ENCODE results near the gene PIWIL4.
"Not testable (repeated sequence)": the region's sequence is repeated elsewhere in the genome, so short reads cannot be mapped to it uniquely, and the experiment has no call there.

Gene PIWIL4

DNA sequence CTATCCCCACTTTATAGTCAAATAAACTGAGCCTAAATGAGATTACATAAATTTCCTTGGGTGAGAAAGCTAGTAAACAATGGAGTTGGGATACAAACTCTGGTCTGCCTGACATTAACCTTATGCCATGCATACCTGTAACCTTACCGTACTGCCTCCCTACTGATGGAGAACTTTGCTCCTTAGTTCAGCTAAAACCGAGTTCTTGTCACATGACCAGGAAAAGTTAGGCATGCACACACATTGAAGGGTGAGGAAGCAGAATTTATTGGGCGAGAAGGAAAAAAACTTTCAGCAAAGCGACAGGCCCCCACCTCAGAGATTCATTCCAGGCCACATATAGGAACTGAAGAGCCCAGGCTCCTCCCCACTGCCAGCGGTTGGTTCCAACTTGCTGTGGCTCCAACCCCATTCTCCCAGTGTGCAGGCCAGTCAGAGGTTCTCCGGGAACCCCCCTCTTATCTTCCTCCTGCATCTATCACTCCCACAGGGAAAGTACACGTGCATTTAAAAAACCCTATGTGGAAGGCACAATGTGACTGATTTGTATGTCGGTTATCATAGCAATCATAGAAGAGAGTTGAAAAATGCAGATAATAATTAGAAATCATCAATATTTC, 3.2 kb upstream of the PIWIL4 start:
- Histone ChIP-seq H3K27ac (ENCODE audit: low read length) (no peak overlapping the region), H3K4me1 (ENCODE audit: control insufficient read depth, insufficient read depth, low read length) (no peaks in the 10 kb centered on the region), H3K9me3 (ENCODE audit: control insufficient read depth in 2 of 2, low read length in 2 of 2) (no peaks in the 10 kb centered on the region), H3K27me3 (ENCODE audit: control insufficient read depth in 1 of 2, insufficient read depth in 2 of 2, low read length in 2 of 2) (no peaks in the 10 kb centered on the region), H3K9ac (ENCODE audit: low read length in 2 of 2) (no peak overlapping the region), H3K4me3 (ENCODE audit: low read length in 2 of 2) (no peak overlapping the region), H3K36me3 (ENCODE audit: control insufficient read depth in 2 of 2, insufficient read depth in 2 of 2, low read length in 2 of 2) (peaks cover 0 to 2% of the 10 kb centered on the region in 2 donors)

DNA sequence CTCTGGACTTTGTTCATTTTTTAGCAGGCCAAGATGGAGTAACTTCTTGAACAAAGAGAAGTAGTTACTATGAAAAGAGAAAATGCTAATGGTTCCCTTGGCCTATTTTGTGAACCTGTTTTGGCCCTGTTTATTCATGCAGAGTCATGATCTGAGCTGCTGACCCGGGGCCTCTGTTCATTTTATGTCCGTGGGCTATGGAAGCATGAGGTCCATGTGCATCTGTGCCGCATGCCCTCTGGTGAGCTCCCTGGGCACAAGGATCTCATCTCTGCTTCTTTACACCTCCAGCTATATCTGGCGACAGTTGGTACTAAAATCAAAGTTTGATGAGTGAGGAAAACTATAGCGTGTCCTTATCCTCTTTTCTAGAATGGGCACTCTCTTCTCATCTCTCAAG, 1.0 kb downstream of the PIWIL4 start:
- Histone ChIP-seq H3K4me3 (ENCODE audit: low read length in 2 of 2) (no peak overlapping the region), H3K27me3 (ENCODE audit: control insufficient read depth in 1 of 2, insufficient read depth in 2 of 2, low read length in 2 of 2) (no peaks in the 10 kb centered on the region), H3K9ac (ENCODE audit: low read length in 2 of 2) (no peak overlapping the region), H3K4me1 (ENCODE audit: control insufficient read depth, insufficient read depth, low read length) (no peaks in the 10 kb centered on the region), H3K27ac (ENCODE audit: low read length) (no peak overlapping the region), H3K9me3 (ENCODE audit: control insufficient read depth in 2 of 2, low read length in 2 of 2) (no peaks in the 10 kb centered on the region), H3K36me3 (ENCODE audit: control insufficient read depth in 2 of 2, insufficient read depth in 2 of 2, low read length in 2 of 2) (peaks cover 0 to 2% of the 10 kb centered on the region in 2 donors)

DNA sequence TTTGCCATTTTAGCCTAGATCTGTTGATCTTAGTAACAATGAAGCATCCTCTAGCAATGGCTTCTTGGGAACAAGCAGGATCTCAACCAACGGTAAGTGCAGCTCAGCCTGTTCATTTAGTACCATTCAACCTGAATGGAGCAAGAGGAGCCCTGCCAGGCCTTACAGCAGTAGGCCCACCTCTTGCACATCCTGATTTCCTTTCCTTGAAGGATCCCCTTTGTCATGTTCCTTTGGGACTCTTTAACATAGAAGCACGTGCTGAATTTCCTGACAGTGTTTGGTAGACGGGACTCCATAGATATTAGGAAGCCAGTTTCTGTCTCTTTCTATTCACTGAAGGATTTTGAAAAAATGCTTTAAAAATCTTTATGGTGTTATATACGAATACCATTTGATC, 1.5 kb downstream of the PIWIL4 start:
- Histone ChIP-seq H3K27me3 (ENCODE audit: control insufficient read depth in 1 of 2, insufficient read depth in 2 of 2, low read length in 2 of 2) (no peaks in the 10 kb centered on the region), H3K4me1 (ENCODE audit: control insufficient read depth, insufficient read depth, low read length) (no peaks in the 10 kb centered on the region), H3K36me3 (ENCODE audit: control insufficient read depth in 2 of 2, insufficient read depth in 2 of 2, low read length in 2 of 2) (peaks cover 0 to 2% of the 10 kb centered on the region in 2 donors), H3K9me3 (ENCODE audit: control insufficient read depth in 2 of 2, low read length in 2 of 2) (no peaks in the 10 kb centered on the region), H3K9ac (ENCODE audit: low read length in 2 of 2) (no peak overlapping the region), H3K4me3 (ENCODE audit: low read length in 2 of 2) (no peak overlapping the region), H3K27ac (ENCODE audit: low read length) (no peak overlapping the region)

DNA sequence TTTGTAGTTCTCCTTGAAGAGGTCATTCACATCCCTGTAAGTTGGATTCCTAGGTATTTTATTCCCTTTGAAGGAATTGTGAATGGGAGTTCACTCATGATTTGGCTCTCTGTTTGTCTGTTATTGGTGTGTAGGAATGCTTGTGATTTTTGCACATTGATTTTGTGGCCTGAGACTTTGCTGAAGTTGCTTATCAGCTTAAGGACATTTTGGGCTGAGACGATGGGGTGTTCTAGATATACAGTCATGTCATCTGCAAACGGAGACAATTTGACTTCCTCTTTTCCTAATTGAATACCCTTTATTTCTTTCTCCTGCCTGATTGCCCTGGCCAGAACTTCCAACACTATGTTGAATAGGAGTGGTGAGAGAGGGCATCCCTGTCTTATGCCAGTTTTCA, 5.8 kb downstream of the PIWIL4 start:
- not testable (repeated sequence) for H3K4me1 ChIP-seq (ENCODE audit: control insufficient read depth, insufficient read depth, low read length); H3K27ac ChIP-seq (ENCODE audit: low read length)

DNA sequence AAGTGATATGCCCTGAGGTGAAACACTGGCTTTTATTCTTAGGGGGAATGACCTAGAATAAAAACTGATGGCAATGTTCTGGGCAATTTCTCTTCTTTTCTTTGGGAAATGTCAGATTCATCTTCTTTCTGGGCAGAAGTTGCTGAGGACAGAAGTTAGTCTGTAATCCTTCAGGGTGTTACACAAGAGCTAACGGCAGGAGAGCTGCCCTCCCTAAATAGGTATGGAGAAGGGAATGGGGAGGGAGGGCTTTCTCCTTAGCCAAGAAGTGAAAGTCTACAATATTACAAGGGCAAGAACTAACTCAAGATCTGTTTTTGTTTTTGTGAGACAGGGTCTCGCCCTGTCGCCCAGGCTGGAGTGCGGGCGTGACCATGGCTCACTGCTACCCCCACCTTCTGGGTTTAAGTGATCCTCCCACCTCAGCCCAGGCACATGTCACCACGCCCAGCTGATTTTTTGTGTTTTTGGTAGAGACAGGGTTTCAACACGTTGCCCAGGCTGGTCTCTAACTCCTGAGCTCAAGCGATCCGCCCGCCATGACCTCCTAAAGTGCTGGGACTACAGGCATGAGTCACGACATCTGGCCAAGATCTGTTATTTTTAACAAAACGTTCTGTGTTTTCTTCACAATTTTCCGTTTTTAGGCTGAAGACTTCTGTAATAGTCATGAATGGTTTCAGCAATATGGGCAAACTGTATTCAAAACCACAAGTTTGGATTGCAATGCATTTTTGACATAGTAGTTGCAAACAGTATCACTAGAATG, 7.2 kb downstream of the PIWIL4 start:
- Histone ChIP-seq H3K36me3 (ENCODE audit: control insufficient read depth in 2 of 2, insufficient read depth in 2 of 2, low read length in 2 of 2) (no peaks in the 10 kb centered on the region), H3K4me3 (ENCODE audit: low read length in 2 of 2) (no peak overlapping the region), H3K9me3 (ENCODE audit: control insufficient read depth in 2 of 2, low read length in 2 of 2) (no peaks in the 10 kb centered on the region), H3K27me3 (ENCODE audit: control insufficient read depth in 1 of 2, insufficient read depth in 2 of 2, low read length in 2 of 2) (no peaks in the 10 kb centered on the region), H3K27ac (ENCODE audit: low read length) (no peak overlapping the region), H3K9ac (ENCODE audit: low read length in 2 of 2) (no peak overlapping the region), H3K4me1 (ENCODE audit: control insufficient read depth, insufficient read depth, low read length) (no peaks in the 10 kb centered on the region)

More for the DNA sequence above, 5.8 kb downstream of the PIWIL4 start:
- H3K27me3 ChIP-seq (ENCODE audit: control insufficient read depth in 1 of 2, insufficient read depth in 2 of 2, low read length in 2 of 2); H3K36me3 ChIP-seq (ENCODE audit: control insufficient read depth in 2 of 2, insufficient read depth in 2 of 2, low read length in 2 of 2); H3K9me3 ChIP-seq (ENCODE audit: control insufficient read depth in 2 of 2, low read length in 2 of 2); H3K4me3 ChIP-seq (ENCODE audit: low read length in 2 of 2); H3K9ac ChIP-seq (ENCODE audit: low read length in 2 of 2): not testable (repeated sequence)

DNA sequence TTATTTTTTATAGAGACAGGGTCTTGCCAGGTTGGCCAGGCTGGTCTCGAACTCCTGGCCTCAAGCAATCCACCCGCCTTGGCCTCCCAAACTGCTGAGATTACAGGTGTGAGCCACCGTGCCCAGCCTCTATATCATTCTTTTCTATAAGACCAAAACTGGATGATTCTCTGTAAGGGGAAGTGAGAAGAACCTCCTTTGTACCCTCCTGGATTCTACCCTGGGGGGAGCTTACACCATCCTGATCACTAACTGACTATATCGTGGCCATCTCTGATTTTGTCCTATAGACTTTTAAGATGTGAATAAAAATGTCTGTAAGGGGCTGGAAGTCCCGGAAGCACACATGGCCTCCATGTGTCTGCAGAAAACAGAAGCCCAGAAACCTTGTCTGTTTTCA, 9.1 kb downstream of the PIWIL4 start:
- H3K27ac ChIP-seq (ENCODE audit: low read length) = no peak overlapping the region
- no peaks in the 10 kb centered on the region for H3K36me3 ChIP-seq (ENCODE audit: control insufficient read depth in 2 of 2, insufficient read depth in 2 of 2, low read length in 2 of 2)
- no peaks in the 10 kb centered on the region for H3K4me1 ChIP-seq (ENCODE audit: control insufficient read depth, insufficient read depth, low read length)
- no peak overlapping the region for H3K4me3 ChIP-seq (ENCODE audit: low read length in 2 of 2)
- H3K9ac ChIP-seq (ENCODE audit: low read length in 2 of 2) = no peak overlapping the region
- no peaks in the 10 kb centered on the region for H3K9me3 ChIP-seq (ENCODE audit: control insufficient read depth in 2 of 2, low read length in 2 of 2)
- no peaks in the 10 kb centered on the region for H3K27me3 ChIP-seq (ENCODE audit: control insufficient read depth in 1 of 2, insufficient read depth in 2 of 2, low read length in 2 of 2)

- Histone ChIP-seq H3K27me3 (ENCODE audit: control insufficient read depth in 1 of 2, insufficient read depth in 2 of 2, low read length in 2 of 2) (no peaks in the 10 kb centered on the region), H3K4me3 (ENCODE audit: low read length in 2 of 2) (no peak overlapping the region)
Observed at GRCh38 chr11:94577841-94578240, 10.7 kb downstream of the PIWIL4 start.

DNA sequence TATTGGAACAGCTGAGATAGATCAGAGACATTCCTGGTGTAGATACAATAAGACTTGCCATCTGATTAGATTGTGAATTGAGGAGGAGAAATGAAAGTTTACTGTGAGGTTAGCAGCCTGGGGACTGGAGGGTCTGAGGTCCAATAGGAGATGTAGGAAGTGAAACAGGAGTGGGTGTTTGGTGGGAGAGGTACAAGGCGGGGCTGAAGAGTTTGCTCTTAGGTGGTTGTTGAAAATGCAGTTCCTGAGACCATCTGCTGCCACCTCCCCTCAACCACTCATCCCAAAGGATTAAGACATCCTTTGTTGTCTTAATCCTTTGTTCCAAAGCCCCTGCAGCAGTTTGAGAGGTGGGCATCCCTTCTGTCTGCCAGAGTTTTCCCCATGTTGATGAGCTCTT, 14.8 kb downstream of the PIWIL4 start:
- H3K4me1 ChIP-seq (ENCODE audit: control insufficient read depth, insufficient read depth, low read length) = no peaks in the 10 kb centered on the region
- no peaks in the 10 kb centered on the region for H3K27me3 ChIP-seq (ENCODE audit: control insufficient read depth in 1 of 2, insufficient read depth in 2 of 2, low read length in 2 of 2)
- H3K9ac ChIP-seq (ENCODE audit: low read length in 2 of 2) = no peak overlapping the region
- no peak overlapping the region for H3K27ac ChIP-seq (ENCODE audit: low read length)
- no peak overlapping the region for H3K4me3 ChIP-seq (ENCODE audit: low read length in 2 of 2)
- H3K9me3 ChIP-seq (ENCODE audit: control insufficient read depth in 2 of 2, low read length in 2 of 2) = no peaks in the 10 kb centered on the region
- H3K36me3 ChIP-seq (ENCODE audit: control insufficient read depth in 2 of 2, insufficient read depth in 2 of 2, low read length in 2 of 2) = no peaks in the 10 kb centered on the region

More at GRCh38 chr11:94577841-94578240, 10.7 kb downstream of the PIWIL4 start:
- H3K9me3 ChIP-seq (ENCODE audit: control insufficient read depth in 2 of 2, low read length in 2 of 2) = no peaks in the 10 kb centered on the region
- H3K36me3 ChIP-seq (ENCODE audit: control insufficient read depth in 2 of 2, insufficient read depth in 2 of 2, low read length in 2 of 2) = no peaks in the 10 kb centered on the region
- no peak overlapping the region for H3K9ac ChIP-seq (ENCODE audit: low read length in 2 of 2)
- no peaks in the 10 kb centered on the region for H3K4me1 ChIP-seq (ENCODE audit: control insufficient read depth, insufficient read depth, low read length)
- H3K27ac ChIP-seq (ENCODE audit: low read length) = no peak overlapping the region

DNA sequence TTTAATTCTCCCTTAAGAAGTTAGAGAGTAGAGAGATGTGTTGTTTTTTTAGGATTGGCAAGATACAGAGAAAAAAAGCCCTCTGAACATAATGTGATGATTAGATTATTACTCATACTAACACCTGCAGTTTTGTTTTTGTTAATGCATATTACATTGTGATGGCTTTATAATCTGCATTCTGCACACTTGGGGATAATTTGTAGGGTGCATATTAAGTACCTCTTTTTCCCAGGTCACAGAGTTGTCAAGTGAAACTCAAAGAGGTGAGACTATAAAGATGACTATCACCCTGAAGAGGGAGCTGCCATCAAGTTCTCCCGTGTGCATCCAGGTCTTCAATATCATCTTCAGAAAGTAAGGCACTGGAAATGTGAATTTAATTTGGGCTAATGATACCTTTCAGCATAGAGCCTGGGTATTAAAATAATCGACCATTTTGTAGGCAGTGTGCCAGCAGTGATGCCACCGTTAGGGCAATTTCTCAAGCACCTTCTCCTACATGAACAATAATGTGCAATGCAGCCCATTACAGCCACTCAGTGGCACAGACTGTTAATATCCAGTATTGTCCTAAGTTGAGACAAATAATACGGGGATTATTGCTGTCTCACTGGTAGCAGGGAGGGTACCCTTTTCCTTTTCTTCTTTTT, 16.2 kb downstream of the PIWIL4 start:
- Histone ChIP-seq H3K4me3 (ENCODE audit: low read length in 2 of 2) (no peak overlapping the region), H3K27me3 (ENCODE audit: control insufficient read depth in 1 of 2, insufficient read depth in 2 of 2, low read length in 2 of 2) (no peaks in the 10 kb centered on the region), H3K36me3 (ENCODE audit: control insufficient read depth in 2 of 2, insufficient read depth in 2 of 2, low read length in 2 of 2) (no peaks in the 10 kb centered on the region), H3K9me3 (ENCODE audit: control insufficient read depth in 2 of 2, low read length in 2 of 2) (no peaks in the 10 kb centered on the region), H3K27ac (ENCODE audit: low read length) (no peak overlapping the region), H3K4me1 (ENCODE audit: control insufficient read depth, insufficient read depth, low read length) (no peaks in the 10 kb centered on the region), H3K9ac (ENCODE audit: low read length in 2 of 2) (no peak overlapping the region)

DNA sequence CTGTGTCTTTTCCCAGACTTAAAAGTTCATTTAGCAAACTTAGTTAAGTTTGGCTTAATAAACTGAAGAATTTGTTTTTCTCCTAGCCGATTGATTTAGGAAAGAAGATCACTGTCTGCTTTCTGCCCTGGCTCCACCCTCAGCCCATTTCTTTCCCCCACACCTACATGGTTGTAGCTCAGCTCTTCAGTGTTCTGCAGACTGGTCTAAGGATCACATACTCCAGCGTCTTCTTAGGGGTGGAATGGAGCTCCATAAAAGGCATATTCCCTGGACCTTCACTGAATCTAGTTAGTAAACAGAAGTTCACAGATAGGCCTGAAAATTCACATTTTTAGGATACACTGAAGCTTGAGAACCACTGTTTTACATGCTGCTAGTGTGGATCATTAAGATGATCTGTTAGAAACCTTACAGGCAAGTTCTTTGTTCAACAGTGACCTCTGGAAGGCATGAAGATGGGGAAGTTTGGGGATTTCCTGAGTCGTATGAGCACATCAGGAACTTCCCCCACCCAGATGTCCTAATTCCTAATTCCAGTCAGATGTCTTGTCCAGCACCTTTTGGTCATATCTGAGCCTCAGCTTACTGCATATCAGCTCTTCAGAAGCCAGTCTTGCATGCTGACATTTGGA, 16.8 kb downstream of the PIWIL4 start:
- Histone ChIP-seq H3K27me3 (ENCODE audit: control insufficient read depth in 1 of 2, insufficient read depth in 2 of 2, low read length in 2 of 2) (no peaks in the 10 kb centered on the region), H3K9me3 (ENCODE audit: control insufficient read depth in 2 of 2, low read length in 2 of 2) (no peaks in the 10 kb centered on the region), H3K4me3 (ENCODE audit: low read length in 2 of 2) (no peak overlapping the region), H3K4me1 (ENCODE audit: control insufficient read depth, insufficient read depth, low read length) (no peaks in the 10 kb centered on the region), H3K36me3 (ENCODE audit: control insufficient read depth in 2 of 2, insufficient read depth in 2 of 2, low read length in 2 of 2) (no peaks in the 10 kb centered on the region), H3K9ac (ENCODE audit: low read length in 2 of 2) (no peak overlapping the region), H3K27ac (ENCODE audit: low read length) (no peak overlapping the region)
